ENCODE results near the gene TAS1R3.

Gene TAS1R3

DNA sequence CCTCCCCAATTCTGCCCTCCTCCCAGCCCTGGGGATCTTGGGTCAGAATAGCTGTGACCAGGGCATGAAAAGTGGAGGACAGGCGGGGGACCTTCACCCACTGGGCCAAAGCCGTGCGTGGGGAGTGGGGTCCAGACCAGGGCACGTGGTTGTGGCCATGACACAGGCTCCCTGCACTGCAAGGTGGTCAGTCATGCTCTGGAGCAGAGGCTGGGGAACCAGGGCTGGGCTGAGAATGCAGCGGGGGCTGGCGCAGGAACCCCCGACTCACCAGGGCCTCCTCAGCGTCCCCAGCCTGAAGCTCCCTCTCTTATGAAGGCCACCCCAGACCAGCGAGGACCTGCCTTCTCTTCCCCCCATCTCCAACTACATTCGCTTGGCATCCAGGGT lies 15.4 kb downstream of the TAS1R3 start:
- peaks cover 2% of the 10 kb centered on the region; the same call in 1 of the 2 replicates for H3K27me3 ChIP-seq (replicated peaks; ENCODE audit: insufficient read depth, low read length)
- no peak overlapping the region for H3K4me2 ChIP-seq (ENCODE audit: low read depth, low read length)
- H3K9ac ChIP-seq (ENCODE audit: low read length): no peak overlapping the region
- H3K4me3 ChIP-seq (ENCODE audit: low read length): no peak overlapping the region
- H3K27ac ChIP-seq (ENCODE audit: low read length): no peak overlapping the region
- no peaks in the 10 kb centered on the region for H3K9me2 ChIP-seq (replicated peaks; ENCODE audit: insufficient read depth, low read length)
- peaks cover 22% of the 10 kb centered on the region for H3K79me2 ChIP-seq (ENCODE audit: low read length)
- H3K9me3 ChIP-seq (replicated peaks; ENCODE audit: insufficient read depth, low read length): no peaks in the 10 kb centered on the region
- no peak overlapping the region for H2AFZ ChIP-seq (ENCODE audit: low read length)
- no peaks in the 10 kb centered on the region for H3K36me3 ChIP-seq (replicated peaks; ENCODE audit: insufficient read depth, low read length)
- DNase-seq: no peak
- H3F3A ChIP-seq (ENCODE audit: insufficient read depth, low read length): no peaks in the 10 kb centered on the region
- TF ChIP-seq EZH2 (optimal IDR thresholded peaks at IDR 0.05; ENCODE audit: low read depth, low read length) (no peak), EZH2phosphoT487 (IDR thresholded peaks at IDR 0.05; ENCODE audit: low read length) (no peak)
- TF ChIP-seq, protein P1, sequence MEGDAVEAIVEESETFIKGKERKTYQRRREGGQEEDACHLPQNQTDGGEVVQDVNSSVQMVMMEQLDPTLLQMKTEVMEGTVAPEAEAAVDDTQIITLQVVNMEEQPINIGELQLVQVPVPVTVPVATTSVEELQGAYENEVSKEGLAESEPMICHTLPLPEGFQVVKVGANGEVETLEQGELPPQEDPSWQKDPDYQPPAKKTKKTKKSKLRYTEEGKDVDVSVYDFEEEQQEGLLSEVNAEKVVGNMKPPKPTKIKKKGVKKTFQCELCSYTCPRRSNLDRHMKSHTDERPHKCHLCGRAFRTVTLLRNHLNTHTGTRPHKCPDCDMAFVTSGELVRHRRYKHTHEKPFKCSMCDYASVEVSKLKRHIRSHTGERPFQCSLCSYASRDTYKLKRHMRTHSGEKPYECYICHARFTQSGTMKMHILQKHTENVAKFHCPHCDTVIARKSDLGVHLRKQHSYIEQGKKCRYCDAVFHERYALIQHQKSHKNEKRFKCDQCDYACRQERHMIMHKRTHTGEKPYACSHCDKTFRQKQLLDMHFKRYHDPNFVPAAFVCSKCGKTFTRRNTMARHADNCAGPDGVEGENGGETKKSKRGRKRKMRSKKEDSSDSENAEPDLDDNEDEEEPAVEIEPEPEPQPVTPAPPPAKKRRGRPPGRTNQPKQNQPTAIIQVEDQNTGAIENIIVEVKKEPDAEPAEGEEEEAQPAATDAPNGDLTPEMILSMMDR (IDR thresholded peaks at IDR 0.05; ENCODE audit: low read length): no peak
- H4K20me1 ChIP-seq (ENCODE audit: insufficient read depth, low read length): no peaks in the 10 kb centered on the region
- no peaks in the 10 kb centered on the region for H3K4me1 ChIP-seq (ENCODE audit: low read length)

DNA sequence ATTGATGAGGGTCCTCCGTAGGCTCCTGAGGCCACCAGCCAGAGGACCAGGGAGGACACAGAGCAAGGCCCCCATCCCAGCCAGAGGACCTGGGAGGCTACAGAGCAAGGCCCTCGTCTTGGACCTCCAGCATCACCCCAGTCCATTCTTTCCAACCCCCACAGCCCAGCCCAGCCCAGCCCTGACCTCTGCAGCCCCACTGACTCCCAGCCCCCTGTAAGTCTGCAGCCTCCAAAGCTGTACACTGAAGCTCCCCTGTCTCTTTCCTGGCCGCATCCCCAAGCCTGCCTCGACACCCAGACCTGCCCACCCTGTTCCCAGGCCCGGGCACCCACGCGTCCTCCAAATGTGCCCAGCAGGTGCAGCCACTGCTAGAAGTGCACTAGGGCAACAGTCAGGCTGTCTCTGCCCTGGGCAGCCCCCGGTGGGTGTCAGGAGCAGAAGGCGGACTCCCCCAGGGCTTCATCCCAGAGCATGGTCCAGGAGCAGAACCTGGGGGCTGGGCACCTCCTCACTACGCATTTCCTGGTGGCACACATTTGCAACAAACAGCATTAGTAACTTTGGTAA lies 16.0 kb downstream of the TAS1R3 start:
- Histone ChIP-seq H3K4me1 (ENCODE audit: low read length) (no peaks in the 10 kb centered on the region), H3K4me2 (ENCODE audit: low read depth, low read length) (no peak overlapping the region; the same call in 1 of the 2 replicates), H4K20me1 (ENCODE audit: insufficient read depth, low read length) (no peaks in the 10 kb centered on the region), H3K9me3 (replicated peaks; ENCODE audit: insufficient read depth, low read length) (no peaks in the 10 kb centered on the region), H3K9me2 (replicated peaks; ENCODE audit: insufficient read depth, low read length) (no peaks in the 10 kb centered on the region), H3K4me3 (ENCODE audit: low read length) (no peak overlapping the region), H2AFZ (ENCODE audit: low read length) (no peak overlapping the region), H3K79me2 (ENCODE audit: low read length) (peaks cover 22% of the 10 kb centered on the region), H3F3A (ENCODE audit: insufficient read depth, low read length) (no peaks in the 10 kb centered on the region), H3K36me3 (replicated peaks; ENCODE audit: insufficient read depth, low read length) (no peaks in the 10 kb centered on the region), H3K9ac (ENCODE audit: low read length) (no peak overlapping the region), H3K27me3 (replicated peaks; ENCODE audit: insufficient read depth, low read length) (peaks cover 5% of the 10 kb centered on the region; the same call in 1 of the 2 replicates), H3K27ac (ENCODE audit: low read length) (no peak overlapping the region)
- no peak for DNase-seq
- TF ChIP-seq, protein P1 (IDR thresholded peaks at IDR 0.05; ENCODE audit: low read length): no peak
- no peak for TF ChIP-seq EZH2phosphoT487 (IDR thresholded peaks at IDR 0.05; ENCODE audit: low read length)
- TF ChIP-seq EZH2 (optimal IDR thresholded peaks at IDR 0.05; ENCODE audit: low read depth, low read length): no peak

DNA sequence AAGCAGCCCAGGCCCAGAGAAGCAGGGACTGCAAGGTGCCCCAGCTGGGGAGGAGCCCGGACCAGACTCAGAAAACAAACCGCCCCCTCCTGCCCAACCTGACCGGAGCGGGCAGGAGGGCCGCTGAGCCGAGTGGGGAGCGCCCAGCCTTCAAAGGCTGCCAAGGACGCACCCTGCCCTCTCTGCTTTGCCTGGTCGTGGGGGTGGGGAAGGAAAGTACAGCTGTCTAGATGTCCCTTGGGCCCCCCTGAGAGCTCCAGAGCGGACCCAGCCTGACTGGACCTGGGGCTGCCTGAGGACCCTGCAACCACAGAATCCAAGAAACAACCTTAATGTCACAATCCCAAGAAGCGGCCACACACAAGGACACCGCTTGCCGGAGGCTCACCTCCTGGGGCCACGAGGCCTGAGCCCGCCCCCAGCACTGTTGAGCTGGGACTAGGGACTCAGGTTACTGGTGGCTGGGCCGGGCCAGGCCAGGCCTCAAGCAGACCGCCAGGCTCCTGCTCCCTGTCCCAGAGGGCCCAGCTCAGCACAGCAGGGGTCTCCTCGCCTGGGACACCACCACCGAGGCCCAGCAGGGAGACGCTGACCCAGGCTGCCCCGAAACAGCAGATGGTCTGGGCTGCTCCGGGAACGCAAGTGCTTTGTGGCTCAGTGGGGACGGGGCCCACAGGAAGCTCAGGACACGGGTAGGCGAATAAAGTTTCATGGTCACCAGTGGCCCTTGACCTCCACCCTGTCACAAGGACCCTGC lies 16.8 kb downstream of the TAS1R3 start:
- Histone ChIP-seq H3K36me3 (replicated peaks; ENCODE audit: insufficient read depth, low read length) (no peaks in the 10 kb centered on the region), H3K4me3 (ENCODE audit: low read length) (peak overlapping the region; percentile 74), H3K4me2 (ENCODE audit: low read depth, low read length) (peak overlapping the region; percentile 94), H3K9me3 (replicated peaks; ENCODE audit: insufficient read depth, low read length) (no peaks in the 10 kb centered on the region), H3K79me2 (ENCODE audit: low read length) (peaks cover 22% of the 10 kb centered on the region), H3K4me1 (ENCODE audit: low read length) (no peaks in the 10 kb centered on the region), H2AFZ (ENCODE audit: low read length) (no peak overlapping the region), H3K9ac (ENCODE audit: low read length) (peak overlapping the region; percentile 52), H3K27me3 (replicated peaks; ENCODE audit: insufficient read depth, low read length) (peaks cover 12% of the 10 kb centered on the region), H3F3A (ENCODE audit: insufficient read depth, low read length) (no peaks in the 10 kb centered on the region), H3K27ac (ENCODE audit: low read length) (no peak overlapping the region), H4K20me1 (ENCODE audit: insufficient read depth, low read length) (no peaks in the 10 kb centered on the region), H3K9me2 (replicated peaks; ENCODE audit: insufficient read depth, low read length) (no peaks in the 10 kb centered on the region)
- DNase-seq: no peak
- no peak for TF ChIP-seq EZH2phosphoT487 (IDR thresholded peaks at IDR 0.05; ENCODE audit: low read length)
- TF ChIP-seq EZH2 (optimal IDR thresholded peaks at IDR 0.05; ENCODE audit: low read depth, low read length): no peak
- TF ChIP-seq, protein P1 (IDR thresholded peaks at IDR 0.05; ENCODE audit: low read length): no peak

Data from MM.1S (cell line).